HuH-7 (cell line): Measurements from ENCODE around the gene AGGF1.
"Not testable (repeated sequence)": the region's sequence is repeated elsewhere in the genome, so short reads cannot be mapped to it uniquely, and the experiment has no call there.

ENCODE experiments used
- DNase-seq: peaks from one replicate; pipeline ENCODE4 v3.0.0; 2011; ENCODE audit warnings: low spot score

AGGF1 gene, protein sequence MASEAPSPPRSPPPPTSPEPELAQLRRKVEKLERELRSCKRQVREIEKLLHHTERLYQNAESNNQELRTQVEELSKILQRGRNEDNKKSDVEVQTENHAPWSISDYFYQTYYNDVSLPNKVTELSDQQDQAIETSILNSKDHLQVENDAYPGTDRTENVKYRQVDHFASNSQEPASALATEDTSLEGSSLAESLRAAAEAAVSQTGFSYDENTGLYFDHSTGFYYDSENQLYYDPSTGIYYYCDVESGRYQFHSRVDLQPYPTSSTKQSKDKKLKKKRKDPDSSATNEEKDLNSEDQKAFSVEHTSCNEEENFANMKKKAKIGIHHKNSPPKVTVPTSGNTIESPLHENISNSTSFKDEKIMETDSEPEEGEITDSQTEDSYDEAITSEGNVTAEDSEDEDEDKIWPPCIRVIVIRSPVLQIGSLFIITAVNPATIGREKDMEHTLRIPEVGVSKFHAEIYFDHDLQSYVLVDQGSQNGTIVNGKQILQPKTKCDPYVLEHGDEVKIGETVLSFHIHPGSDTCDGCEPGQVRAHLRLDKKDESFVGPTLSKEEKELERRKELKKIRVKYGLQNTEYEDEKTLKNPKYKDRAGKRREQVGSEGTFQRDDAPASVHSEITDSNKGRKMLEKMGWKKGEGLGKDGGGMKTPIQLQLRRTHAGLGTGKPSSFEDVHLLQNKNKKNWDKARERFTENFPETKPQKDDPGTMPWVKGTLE

DNA sequence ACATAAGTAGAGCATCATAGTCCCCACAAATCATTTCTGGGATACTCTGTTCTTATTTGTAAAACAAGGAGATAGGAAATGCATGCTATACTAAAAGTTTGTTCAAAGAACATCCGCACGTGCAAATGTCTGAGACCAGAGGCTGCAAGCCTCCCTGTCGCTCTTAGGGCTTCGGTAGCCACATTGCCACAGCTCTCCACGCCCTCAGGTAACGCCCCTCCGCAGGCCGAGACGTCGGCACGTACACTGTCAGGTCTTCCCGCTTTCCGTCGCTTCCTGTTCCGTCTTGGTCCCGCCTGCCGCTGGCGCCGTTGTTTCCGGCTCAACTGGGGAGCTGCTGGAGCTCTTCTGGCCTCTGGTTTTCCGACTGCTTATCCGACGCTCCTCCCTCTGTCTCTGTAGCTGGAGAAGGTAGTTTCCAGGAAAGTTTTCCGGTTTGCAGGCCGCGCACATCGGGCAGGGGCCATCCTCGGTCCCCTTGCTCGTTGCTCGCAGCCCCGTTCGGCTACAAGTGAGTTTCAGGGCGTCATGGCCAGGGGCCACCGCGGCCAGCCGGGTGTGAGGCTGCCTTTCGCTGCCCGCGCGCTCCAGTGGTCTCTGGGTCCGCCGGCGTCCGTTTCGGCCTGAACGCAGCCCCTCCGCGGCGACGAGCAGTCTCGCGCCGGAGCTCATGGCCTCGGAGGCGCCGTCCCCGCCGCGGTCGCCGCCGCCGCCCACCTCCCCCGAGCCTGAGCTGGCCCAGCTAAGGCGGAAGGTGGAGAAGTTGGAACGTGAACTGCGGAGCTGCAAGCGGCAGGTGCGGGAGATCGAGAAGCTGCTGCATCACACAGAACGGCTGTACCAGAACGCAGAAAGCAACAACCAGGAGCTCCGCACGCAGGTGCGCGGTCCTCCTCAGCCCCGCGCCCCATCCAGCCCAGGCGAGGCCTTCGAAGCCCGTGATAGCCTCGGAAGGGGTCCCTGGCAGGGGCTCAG, at the start of gene AGGF1:
Gene AGGF1, plus strand, starts transcription at position 308 of the 975 bp plus-strand sequence. Its CDS starts 363 bp downstream, at position 671.
- DNase-seq = peak; percentile 82

DNA sequence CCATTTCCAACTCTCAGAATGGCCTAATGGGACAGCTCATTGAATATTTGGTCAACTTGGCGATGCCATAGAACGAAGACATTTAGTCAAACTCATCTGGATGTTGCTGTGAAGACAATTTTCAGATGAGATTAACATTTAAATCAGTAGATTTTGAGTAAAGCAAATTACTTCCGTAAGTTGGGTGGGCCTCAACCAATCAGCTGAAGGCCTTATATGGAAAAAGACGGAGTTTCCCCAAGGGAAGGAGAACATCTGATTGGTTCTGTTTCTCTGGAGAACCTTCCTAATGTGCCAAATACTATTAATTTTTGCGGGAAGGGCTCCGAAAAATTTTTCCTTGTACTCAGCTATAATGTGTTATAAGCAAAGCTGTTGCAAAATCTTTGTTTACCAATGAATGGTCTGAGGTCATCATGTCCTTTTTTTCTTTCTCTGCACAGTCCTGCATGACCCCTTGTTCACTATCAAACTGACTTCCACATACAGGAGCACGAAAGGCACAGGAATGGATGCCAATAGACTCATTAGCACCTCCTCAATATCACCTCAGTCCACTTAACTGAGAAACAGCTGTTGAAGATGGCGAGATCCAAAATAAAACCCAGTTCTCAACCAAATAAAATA, 49.6 kb upstream of the AGGF1 start:
- DNase-seq = peak; percentile 36

DNA sequence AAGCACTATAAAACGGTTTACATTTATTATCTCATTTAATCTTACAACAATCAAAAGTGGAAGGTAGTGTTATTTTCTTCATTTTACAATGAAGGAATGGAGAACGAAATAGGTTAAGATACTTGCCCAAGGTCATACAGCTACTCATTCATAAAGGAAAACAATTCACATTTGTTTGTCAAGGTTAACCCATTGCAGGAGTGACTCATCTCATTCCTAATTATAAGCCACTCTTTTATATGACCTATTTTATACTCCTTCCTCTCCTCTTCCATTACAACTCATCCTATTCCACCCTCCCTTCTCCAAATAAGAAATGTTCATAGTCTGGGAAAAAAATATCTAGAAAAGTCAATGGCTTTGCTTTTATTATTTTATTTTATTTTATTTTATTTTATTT, 47.8 kb upstream of the AGGF1 start:
- DNase-seq = no peak

DNA sequence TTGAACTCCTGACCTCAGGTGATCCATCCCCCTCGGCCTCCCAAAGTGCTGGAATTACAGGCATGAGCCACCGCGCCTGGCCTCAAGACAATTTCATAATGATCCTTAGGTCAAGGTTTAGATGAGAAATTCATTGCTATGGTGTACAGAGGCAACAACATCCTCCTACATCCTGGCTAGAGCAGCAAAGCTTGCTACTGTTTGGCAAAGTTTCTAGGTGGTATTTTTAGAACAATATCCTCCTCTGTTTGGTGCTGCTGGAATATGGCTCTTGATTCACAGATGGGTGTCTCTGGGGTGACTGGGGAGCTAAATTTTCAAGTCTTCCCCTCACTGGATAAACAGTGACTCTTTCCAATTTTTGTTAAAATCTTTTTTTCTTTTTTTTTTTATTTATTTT, 46.7 kb upstream of the AGGF1 start:
- DNase-seq = no peak

DNA sequence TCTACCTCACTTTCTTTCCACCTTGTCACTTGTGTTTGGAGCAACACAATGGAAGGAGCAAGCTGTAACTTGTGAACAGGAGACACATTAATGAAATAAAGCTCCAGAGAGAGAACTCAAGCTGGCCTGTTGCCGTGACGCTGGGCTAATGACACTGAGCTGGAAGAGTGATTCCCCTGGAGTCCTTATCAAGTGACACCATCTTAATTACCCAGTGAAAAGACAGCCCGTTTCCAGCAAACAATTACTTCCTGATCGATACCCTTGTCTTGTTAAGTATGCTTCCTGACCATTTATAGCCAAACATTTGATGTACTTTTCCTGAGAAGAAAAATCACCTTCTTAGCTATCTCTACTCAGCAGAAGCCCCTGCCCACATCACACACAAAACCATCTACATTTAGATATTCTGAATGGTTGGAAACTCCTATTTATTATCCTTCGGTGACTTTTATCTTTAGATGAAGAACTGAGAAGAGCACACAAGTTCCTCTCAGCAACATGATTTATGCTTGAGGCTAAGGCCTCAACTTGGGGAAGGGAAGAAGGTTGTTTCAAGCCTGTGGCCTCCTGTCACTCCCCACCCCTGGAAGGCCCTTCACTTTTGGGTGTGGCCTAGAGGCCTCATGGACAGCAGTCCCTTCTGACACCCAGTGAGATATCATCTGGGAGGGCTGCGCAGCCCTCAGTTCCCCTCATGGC, 43.2 kb upstream of the AGGF1 start:
- no peak for DNase-seq

DNA sequence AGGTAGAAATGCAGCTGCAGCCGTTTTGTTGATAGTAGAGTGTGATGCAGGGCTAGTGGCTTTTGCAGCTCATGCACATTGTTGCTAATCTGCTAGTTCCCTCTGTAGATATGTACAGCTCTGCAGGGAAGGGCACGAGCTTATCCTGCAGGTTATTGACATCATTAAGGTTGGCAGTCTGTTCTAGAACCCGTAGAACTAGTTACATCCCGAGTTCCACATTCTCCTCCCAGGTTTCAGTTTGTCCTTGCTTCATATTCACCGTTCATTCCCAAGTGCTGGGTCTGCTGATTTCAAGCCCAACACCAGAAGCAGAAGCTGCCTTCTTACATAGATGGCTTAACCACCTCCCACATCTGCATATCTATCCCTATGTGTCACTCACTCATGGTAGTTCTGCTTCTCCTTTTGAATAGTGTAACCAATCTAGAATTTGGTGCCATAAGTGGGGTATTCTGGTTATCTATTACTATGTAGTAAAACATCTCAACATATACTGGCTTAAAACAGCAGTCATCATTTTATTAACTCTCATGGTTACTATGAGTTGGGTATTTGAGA, 39.2 kb upstream of the AGGF1 start:
- DNase-seq = no peak

DNA sequence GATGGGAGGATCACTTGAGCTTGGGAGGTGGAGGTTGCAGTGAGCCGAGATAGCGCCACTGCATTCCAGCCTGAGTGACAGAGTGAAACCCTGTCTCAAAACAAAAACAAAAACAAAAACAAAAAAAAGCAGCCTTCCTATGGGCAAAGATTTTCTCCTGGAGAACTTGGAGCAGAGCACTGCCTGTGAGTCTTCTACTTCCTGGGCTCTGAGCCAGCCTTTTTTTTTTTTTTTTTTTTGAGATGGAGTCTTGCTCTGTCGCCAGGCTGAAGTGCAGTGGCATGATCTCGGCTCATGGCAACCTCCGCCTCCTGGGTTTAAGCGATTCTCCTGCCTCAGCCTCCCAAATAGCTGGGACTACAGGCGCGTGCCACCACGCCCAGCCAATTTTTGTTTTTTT, 36.8 kb upstream of the AGGF1 start:
- not testable (repeated sequence) for DNase-seq

DNA sequence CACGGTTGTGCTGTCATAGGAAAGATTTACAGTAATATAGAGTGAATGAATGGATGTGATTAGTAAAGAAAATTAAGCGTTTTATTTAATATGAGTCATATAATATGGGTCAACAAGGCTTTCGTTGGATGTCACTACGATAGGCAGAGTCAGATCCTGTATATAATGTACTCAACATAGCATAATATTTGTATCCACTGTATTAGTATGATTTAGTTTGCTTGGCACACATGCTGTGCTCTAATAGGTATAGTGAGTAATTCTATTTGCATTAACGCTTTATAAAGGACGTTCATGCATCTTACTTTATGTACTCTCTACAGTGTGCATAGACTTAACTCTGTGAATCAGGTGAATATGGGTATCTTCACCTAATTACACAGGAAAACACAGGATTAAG, 35.9 kb upstream of the AGGF1 start:
- no peak for DNase-seq

DNA sequence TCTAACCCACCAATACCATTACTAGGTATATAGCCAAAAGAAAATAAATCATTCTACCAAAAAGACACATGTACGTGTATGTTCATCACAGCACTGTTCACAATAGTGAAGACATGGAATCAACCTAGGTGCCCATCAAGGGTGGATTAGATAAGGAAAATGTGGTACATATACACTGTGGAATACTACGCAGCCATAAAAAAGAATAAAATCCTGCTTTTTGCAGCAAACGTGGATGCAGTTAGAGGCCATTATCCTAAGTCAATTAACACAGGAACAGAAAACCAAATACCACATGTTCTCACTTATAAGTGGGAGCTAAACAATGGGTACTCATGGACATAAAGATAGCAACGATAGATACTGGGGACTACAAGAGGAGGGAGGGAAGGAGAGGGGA, 32.0 kb upstream of the AGGF1 start:
- not testable (repeated sequence) for DNase-seq

DNA sequence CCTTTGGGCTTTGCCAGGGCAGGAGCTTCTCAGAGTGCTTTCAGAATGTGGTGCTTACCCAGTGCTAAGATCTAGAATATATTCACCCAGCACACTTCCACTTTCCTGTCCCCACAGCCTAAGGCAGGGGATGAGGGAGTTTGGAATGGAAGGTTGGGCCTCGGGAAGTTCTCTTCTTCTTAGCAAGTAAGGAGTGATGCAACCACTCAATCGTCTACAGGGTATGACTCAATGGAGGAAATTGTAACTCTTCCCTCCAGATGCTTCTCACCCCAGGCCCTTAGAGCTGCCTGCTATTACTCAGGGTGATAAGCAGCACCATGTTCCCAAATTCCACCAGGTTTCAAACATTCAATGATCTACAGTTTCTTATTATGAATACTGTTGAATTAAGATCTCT, 30.8 kb upstream of the AGGF1 start:
- DNase-seq = no peak

DNA sequence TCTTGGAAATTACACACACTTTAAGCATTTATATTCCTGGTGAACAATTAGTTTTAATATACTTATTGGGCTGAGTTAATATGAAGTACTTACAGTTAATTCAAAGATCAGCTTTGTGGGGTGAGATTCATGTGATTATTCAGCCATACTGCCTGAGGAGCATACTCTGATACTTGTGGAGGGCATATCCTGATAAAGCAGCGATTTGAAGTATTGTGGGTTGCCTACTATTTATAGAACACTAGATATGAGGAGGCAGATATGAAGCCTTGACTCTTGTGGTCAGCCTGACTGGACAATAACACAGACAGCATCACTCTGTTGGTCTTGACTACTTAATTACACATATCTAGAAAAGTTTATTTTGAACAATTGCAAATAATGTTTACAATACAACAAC, 27.0 kb upstream of the AGGF1 start:
- DNase-seq = no peak

DNA sequence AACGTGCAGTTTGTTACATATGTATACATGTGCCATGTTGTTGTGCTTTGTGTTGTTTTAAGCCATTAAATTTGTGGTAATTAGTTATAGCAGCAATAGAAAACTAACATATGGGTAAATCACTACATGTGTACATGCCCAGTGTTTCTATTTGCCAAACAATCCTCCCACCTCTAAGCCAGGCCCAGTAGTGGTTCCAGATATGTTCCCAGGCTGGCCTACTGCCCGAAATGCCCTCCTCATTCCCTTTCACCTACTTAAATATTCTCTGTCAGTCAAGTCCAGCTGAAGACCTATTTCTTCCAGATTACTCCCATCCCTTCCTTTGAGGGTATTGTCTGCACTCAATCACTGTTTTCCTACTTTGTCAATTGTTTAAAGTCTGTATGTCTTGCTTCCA, 24.1 kb upstream of the AGGF1 start:
- no peak for DNase-seq

DNA sequence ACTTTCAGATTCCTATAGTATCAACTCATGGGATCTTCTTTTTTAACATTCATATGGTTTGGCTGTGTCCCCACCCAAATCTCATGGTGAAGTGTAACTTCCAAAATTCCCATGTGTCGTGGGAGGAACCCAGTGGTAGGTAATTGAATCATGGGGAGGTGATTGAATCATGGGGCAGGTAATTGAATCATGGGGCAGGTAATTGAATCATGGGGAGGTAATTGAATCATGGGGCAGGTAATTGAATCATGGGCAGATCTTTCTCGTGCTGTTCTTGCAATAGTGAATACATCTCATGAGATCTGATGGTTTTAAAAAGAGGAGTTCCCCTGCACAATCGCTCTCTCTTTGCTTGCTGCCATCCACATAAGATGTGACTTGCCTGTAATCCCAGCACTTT, 21.8 kb upstream of the AGGF1 start:
- DNase-seq = no peak

DNA sequence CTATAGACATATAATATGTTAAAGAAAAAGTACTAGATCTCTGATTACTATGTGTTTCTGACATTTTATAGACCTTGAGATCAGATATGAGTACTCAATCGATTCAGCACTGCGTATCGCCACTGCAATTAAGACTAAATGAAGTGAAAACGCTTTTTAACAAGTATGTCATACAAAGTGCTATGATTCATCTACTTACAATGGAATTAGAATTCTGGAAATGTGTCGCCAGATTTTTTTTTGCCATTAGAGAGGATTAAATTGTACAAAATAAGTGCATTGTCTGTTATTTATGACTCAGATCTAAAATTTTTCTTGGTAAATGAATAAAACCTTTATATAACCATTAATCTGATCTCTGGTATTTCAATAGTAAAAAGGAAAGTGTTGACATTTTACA, 20.0 kb upstream of the AGGF1 start:
- DNase-seq = no peak

DNA sequence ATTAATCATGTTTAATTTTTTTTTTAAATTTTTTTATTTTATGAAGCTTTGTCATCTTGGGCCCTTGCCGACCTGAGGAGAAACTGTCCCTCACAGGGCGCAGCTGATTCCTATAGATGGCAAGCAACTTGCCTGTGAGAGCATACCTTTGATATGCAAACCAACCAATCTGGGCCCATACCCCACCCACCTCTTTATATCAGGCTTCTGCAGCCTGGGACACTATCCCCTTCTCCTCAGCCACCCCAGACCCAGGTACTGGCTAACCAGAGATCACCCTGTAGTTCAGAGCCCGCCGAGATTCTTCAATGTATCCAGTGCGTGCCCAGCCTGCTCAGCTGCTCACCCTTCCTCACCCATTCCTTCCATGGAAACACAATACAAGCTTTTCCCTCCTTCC, 18.7 kb upstream of the AGGF1 start:
- no peak for DNase-seq

DNA sequence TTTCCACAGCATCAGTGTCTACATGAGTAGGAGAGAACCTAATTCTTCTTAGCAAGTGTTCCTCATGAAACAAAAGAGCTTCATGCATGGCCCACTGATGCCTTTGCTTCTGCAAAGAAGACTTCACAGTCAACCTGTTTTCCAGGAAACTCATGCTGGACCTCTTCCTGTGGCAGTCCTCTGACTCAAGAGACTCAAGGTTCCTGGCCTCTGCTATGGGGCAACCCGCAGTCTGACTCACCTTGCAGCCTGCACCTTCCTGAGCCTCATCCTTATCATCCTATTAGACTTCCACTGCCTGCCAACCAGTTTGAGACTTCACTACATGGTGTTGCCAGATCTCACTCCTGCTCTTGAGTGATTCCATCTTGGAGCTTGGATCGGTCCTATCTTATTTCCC, 17.6 kb upstream of the AGGF1 start:
- DNase-seq = no peak

DNA sequence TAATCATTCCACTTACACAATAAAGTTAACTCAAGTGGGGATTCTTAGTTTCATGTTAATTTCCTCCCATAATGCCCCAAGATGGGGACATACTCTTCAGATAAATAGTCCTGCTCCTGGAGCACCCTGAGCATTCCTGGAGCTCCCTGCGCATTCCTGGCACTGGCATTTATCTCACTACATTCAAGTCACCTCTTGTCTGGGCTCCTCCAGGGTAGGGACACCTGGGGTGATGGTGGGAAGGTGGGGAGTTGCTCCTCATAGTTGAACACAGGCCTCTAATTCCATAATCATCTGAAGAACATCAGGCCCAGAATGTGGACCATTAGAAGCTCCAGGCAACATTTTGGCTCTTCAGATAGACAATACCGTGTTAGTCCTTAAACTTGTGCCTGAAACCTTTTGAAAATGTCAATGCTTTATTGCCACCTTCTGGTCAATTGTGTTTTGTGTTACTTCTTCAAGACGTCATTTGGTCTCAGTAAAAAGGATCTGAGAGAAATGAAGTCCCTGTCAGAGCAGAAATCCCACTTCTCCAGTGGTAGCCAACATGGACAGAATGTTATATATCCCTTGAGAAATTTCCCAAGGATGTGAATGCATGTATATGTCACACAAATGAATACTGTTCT, 14.2 kb upstream of the AGGF1 start:
- no peak for DNase-seq

DNA sequence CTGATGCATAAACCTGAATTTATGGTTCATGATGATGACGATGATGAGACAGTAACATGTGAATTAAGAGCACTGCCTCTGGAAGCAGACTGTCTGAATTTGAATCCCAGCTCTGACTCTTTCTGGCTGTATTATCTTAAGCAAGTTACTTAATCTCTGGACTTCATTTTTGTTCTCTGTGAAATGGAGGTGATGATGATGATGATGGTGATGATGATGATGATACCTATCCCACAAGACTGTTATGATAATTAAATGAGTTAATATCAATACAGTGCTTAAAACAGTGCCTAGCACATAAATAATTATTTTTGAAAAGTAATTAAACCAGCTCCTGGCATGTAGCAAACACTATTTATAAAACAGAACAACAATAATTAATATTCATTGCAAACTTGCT, 13.2 kb upstream of the AGGF1 start:
- DNase-seq = no peak

DNA sequence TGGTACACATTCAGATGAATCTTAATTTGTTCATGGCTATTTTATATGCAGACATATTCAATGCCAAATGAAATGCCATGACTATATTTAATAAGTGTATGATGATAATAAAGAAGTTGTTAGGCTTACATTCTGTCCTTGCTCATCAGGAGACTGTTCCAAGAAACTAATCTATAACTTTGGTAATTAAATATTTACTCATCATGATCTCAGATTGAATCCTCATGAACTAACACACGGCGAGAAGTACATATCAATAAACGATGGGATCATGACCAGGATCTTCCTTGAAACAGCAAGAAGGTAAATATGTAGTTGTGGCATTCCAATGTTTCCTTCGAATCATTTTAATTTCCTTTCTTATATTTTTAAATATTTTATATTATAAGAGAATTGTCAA, 12.5 kb upstream of the AGGF1 start:
- DNase-seq = no peak
